Measurements from ENCODE around the gene SIRT7. TPM values are rescaled to one million over a fixed set of nuclear protein-coding genes. Genes with fewer than 3 reads are reported as not detected.

SIRT7 gene
- total and polyA plus RNA-seq, 2 donors (not counting 3 experiments of a cell fraction or from before 2014, with no cell fraction given), result 11.6 to 28.8 TPM

- Histone ChIP-seq H4K20me1 (replicated peaks; ENCODE audit: control insufficient read depth, extremely low read depth, insufficient read depth, low read length) (no peaks in the 10 kb centered on the region), H3K9me3 (replicated peaks; ENCODE audit: control insufficient read depth, insufficient read depth, low read length) (no peaks in the 10 kb centered on the region), H3K9me1 (replicated peaks; ENCODE audit: control insufficient read depth, extremely low read depth, insufficient read depth, low read length) (no peaks in the 10 kb centered on the region), H3K27me3 (ENCODE audit: control insufficient read depth in 2 of 2, insufficient read depth in 2 of 2, low read length in 2 of 2) (no peaks in the 10 kb centered on the region), H3K4me2 (ENCODE audit: insufficient read depth, low read length) (no peak overlapping the region), H3K36me3 (ENCODE audit: control insufficient read depth in 2 of 2, extremely low read depth in 1 of 2, insufficient read depth in 2 of 2, low read length in 2 of 2) (no peaks in the 10 kb centered on the region), H2AFZ (ENCODE audit: low read depth, low read length) (no peak overlapping the region), H3K27ac (ENCODE audit: insufficient read depth, low read depth, low read length) (no peak overlapping the region), H3K4me3 (replicated peaks in 1 of 3; ENCODE audit: insufficient read depth in 1 of 3, low read depth in 1 of 3, low read length in 3 of 3) (no peak overlapping the region), H3K4me1 (ENCODE audit: control insufficient read depth, extremely low read depth, insufficient read depth, low read length) (no peaks in the 10 kb centered on the region), H3K9ac (replicated peaks; ENCODE audit: extremely low read depth, insufficient read depth, low read length) (no peak overlapping the region), H3K79me2 (ENCODE audit: control insufficient read depth, insufficient read depth, low read length) (no peaks in the 10 kb centered on the region)
- DNase-seq (ENCODE audit: low read depth, low spot score), result no peak
- ChIA-PET CTCF (interaction anchor here (1.4 kb wide), 1 partner anchor 25 kb away, joined by 3 read pairs; the partner anchor contains the start of gene MAFG), POLR2A (no interaction called here)
- no peak for TF ChIP-seq CTCF (IDR thresholded peaks at IDR 0.05; ENCODE audit: extremely low read depth in 1 of 2, insufficient read depth in 1 of 2, low read depth in 1 of 2, low read length in 2 of 2)
- TF ChIP-seq POLR2AphosphoS5 (IDR thresholded peaks at IDR 0.05; ENCODE audit: insufficient read depth, low read depth, low read length), result no peak
- no peak for TF ChIP-seq FOS (IDR thresholded peaks at IDR 0.05; ENCODE audit: borderline replicate concordance, insufficient read depth, low read length)
- TF ChIP-seq GATA2 (IDR thresholded peaks at IDR 0.05; ENCODE audit: insufficient read depth, insufficient read length, low read depth, low read length), result no peak
- no peak for TF ChIP-seq MAX (IDR thresholded peaks at IDR 0.05; ENCODE audit: insufficient read depth, insufficient read length)
- TF ChIP-seq POLR2A (IDR thresholded peaks at IDR 0.05; ENCODE audit: low read depth, low read length), result no peak
- TF ChIP-seq EZH2 (IDR thresholded peaks at IDR 0.05; ENCODE audit: borderline replicate concordance, low read depth, low read length, severe bottlenecking), result no peak
- no peak for TF ChIP-seq MYC (IDR thresholded peaks at IDR 0.05; ENCODE audit: low read depth, low read length)
- TF ChIP-seq JUN (IDR thresholded peaks at IDR 0.05; ENCODE audit: borderline replicate concordance, insufficient read depth, insufficient read length, low read depth), result no peak
- FAIRE-seq, result no peak
- BruUV-seq (replicated peaks), result no TSS peak
- dilution Hi-C loops (cut with MboI; ENCODE audit: extremely low pct_ligation_motif_present, low sequenced_read_pairs), result no loop called here
- intact Hi-C loops (cut with micrococcal nuclease), result no loop called here
Measured at GRCh38 chr17:81951785-81952684, 34.1 kb upstream of the SIRT7 start.
